Pons (tissue), 1 donor: Measurements from ENCODE around the gene STON2.

ENCODE experiments used
- DNase-seq: peaks from one replicate; pipeline ENCODE4 v3.0.0-alpha.2; 2016; ENCODE audit warnings: low spot score

STON2 gene

GRCh38 chr14:81332725-81333124, 67.4 kb downstream of the STON2 start:
- DNase-seq: no peak

- DNase-seq: peak; percentile 61
These were observed 68.7 kb downstream of the STON2 start for GRCh38 chr14:81331229-81332021.

- DNase-seq: no peak
These were observed 69.5 kb downstream of the STON2 start for GRCh38 chr14:81330619-81331122.

GRCh38 chr14:81329640-81330381, 70.3 kb downstream of the STON2 start:
- no peak for DNase-seq

- no peak for DNase-seq
These were observed 73.7 kb downstream of the STON2 start for GRCh38 chr14:81326451-81326850.

GRCh38 chr14:81324011-81324410, 76.1 kb downstream of the STON2 start:
- DNase-seq: no peak

- DNase-seq: peak; percentile 72
These were observed 77.0 kb downstream of the STON2 start for GRCh38 chr14:81323093-81323492.

- no peak for DNase-seq
These were observed 80.2 kb downstream of the STON2 start for GRCh38 chr14:81319946-81320345.

- no peak for DNase-seq
These were observed 80.8 kb downstream of the STON2 start for GRCh38 chr14:81319314-81319713.

- no peak for DNase-seq
These were observed 84.8 kb downstream of the STON2 start for GRCh38 chr14:81315341-81315740.

GRCh38 chr14:81314443-81315175, 85.5 kb downstream of the STON2 start:
- DNase-seq: no peak

GRCh38 chr14:81313775-81314429, 86.2 kb downstream of the STON2 start:
- no peak for DNase-seq

GRCh38 chr14:81313200-81313599, 86.9 kb downstream of the STON2 start:
- no peak for DNase-seq

GRCh38 chr14:81312289-81312876, 87.7 kb downstream of the STON2 start:
- no peak for DNase-seq

- DNase-seq: no peak
These were observed 88.3 kb downstream of the STON2 start for GRCh38 chr14:81311778-81312177.

GRCh38 chr14:81311141-81311540, 89.0 kb downstream of the STON2 start:
- DNase-seq: no peak

GRCh38 chr14:81310606-81311005, 89.5 kb downstream of the STON2 start:
- no peak for DNase-seq

GRCh38 chr14:81309511-81309910, 90.6 kb downstream of the STON2 start:
- no peak for DNase-seq

GRCh38 chr14:81305743-81306142, 94.4 kb downstream of the STON2 start:
- no peak for DNase-seq

- DNase-seq: no peak
These were observed 95.1 kb downstream of the STON2 start for GRCh38 chr14:81305065-81305464.

GRCh38 chr14:81303258-81303935, 96.7 kb downstream of the STON2 start:
- no peak for DNase-seq
